Stimulated activated CD4-positive, alpha-beta T cell treated with anti-CD3 and anti-CD28 coated beads, Interleukin-12 subunit alpha, Interleukin-12 subunit beta, amount 100 ng/mL, for 48 hours (primary cell): ENCODE data around the gene AUTS2.

ENCODE experiments used
- DNase-seq, 3 donors: peaks; one replicate each; pipeline ENCODE4 v3.0.0-alpha.2; 2020; ENCODE audit warnings: low read depth in 2 of 3, low spot score in 1 of 3

Gene AUTS2

GRCh38 chr7:69599955-69600709 lies 1.9 kb downstream of the AUTS2 start:
- DNase-seq, result no peak

- no peak for DNase-seq
Measured at GRCh38 chr7:69600710-69601519, 2.6 kb downstream of the AUTS2 start.

GRCh38 chr7:69602522-69602921 lies 4.2 kb downstream of the AUTS2 start:
- no peak for DNase-seq

- DNase-seq, result no peak
Measured at GRCh38 chr7:69603351-69603750, 5.1 kb downstream of the AUTS2 start.

GRCh38 chr7:69603937-69604494 lies 5.7 kb downstream of the AUTS2 start:
- DNase-seq, result no peak

- no peak for DNase-seq
Measured at GRCh38 chr7:69605070-69605469, 6.8 kb downstream of the AUTS2 start.

GRCh38 chr7:69605546-69605945 lies 7.3 kb downstream of the AUTS2 start:
- no peak for DNase-seq

- no peak for DNase-seq
Measured at GRCh38 chr7:69608049-69608448, 9.8 kb downstream of the AUTS2 start.

- DNase-seq, result no peak
Measured at GRCh38 chr7:69608878-69609277, 10.6 kb downstream of the AUTS2 start.

GRCh38 chr7:69609541-69610373 lies 11.5 kb downstream of the AUTS2 start:
- no peak for DNase-seq

- DNase-seq, result no peak
Measured at GRCh38 chr7:69610374-69611084, 12.3 kb downstream of the AUTS2 start.

- DNase-seq, result no peak
Measured at GRCh38 chr7:69612981-69613380, 14.7 kb downstream of the AUTS2 start.

GRCh38 chr7:69613846-69614245 lies 15.6 kb downstream of the AUTS2 start:
- no peak for DNase-seq

- DNase-seq, result no peak
Measured at GRCh38 chr7:69615685-69616084, 17.4 kb downstream of the AUTS2 start.

GRCh38 chr7:69617364-69617763 lies 19.1 kb downstream of the AUTS2 start:
- no peak for DNase-seq

GRCh38 chr7:69619054-69619453 lies 20.8 kb downstream of the AUTS2 start:
- no peak for DNase-seq

GRCh38 chr7:69619635-69620034 lies 21.4 kb downstream of the AUTS2 start:
- DNase-seq, result no peak

GRCh38 chr7:69620063-69620462 lies 21.8 kb downstream of the AUTS2 start:
- no peak for DNase-seq

GRCh38 chr7:69620650-69621049 lies 22.4 kb downstream of the AUTS2 start:
- DNase-seq, result no peak

GRCh38 chr7:69622014-69622835 lies 23.9 kb downstream of the AUTS2 start:
- DNase-seq, result no peak
